Endothelial cell of umbilical vein (primary cell): Measurements from ENCODE around the gene KNCN. TPM values are rescaled to one million over a fixed set of nuclear protein-coding genes. Genes with fewer than 3 reads are reported as not detected.

Source experiments
- BruUV-seq: library from RNA; stranded (reverse); fragments of 400-500 nt; replicated peaks from 2 replicates; lab custom pipeline; 2021; lab: Mats Ljungman, UMichigan
- CTCF ChIA-PET: fragments of 300-600, 350-600 bp; sonication (Branson Sonifier 250); formaldehyde crosslinking; loops from one replicate; lab custom pipeline; 2021; ENCODE audit warnings: antibody characterized with exemption, inconsistent platforms; lab: Charles Lee
- POLR2A ChIA-PET: fragments of 300-600, 350-600 bp; sonication (Branson Sonifier 250); formaldehyde crosslinking; loops from one replicate; lab custom pipeline; 2021; ENCODE audit warnings: antibody characterized with exemption, inconsistent platforms; lab: Charles Lee
- DNase-seq: peaks from one replicate; pipeline ENCODE4 v3.0.0-alpha.2; 2011; ENCODE audit warnings: low read depth, low spot score
- FAIRE-seq: peaks from 2 replicates; lab custom pipeline; 2011; peaks lifted over from hg19 to GRCh38; lab: Jason Lieb, UNC
- H2AFZ ChIP-seq: 2 replicates; pipeline ENCODE4 v1.6.0; 2012; ENCODE audit warnings: low read depth, low read length, control low read depth, inconsistent platforms
- H3K27ac ChIP-seq: 2 replicates; pipeline ENCODE4 v1.5.1; 2011; ENCODE audit warnings: low read depth, mild to moderate bottlenecking, control low read depth, low read length, moderate library complexity; ENCODE audit not compliant: insufficient read depth
- H3K27me3 ChIP-seq, 2 experiments: 2 replicates each; pipeline versions ENCODE4 v1.6.0 to v1.6.1; 2011; ENCODE audit warnings: low read length in 2 of 2, mixed read lengths in 1 of 2; ENCODE audit not compliant: control insufficient read depth in 2 of 2, insufficient read depth in 2 of 2
- H3K36me3 ChIP-seq, 2 experiments: 2 replicates in 1 of 2; 3 replicates in 1 of 2; pipeline ENCODE4 v1.5.1; 2011; ENCODE audit warnings: low read length in 2 of 2, mild to moderate bottlenecking in 1 of 2, moderate library complexity in 1 of 2; ENCODE audit not compliant: control insufficient read depth in 2 of 2, insufficient read depth in 2 of 2; ENCODE audit errors: extremely low read depth in 1 of 2
- H3K4me1 ChIP-seq: 3 replicates; pipeline ENCODE4 v1.5.1; 2011; ENCODE audit warnings: mild to moderate bottlenecking, low read length; ENCODE audit not compliant: control insufficient read depth, insufficient read depth; ENCODE audit errors: extremely low read depth
- H3K4me2 ChIP-seq: 2 replicates; pipeline ENCODE4 v1.6.1; 2011; ENCODE audit warnings: low read length, control low read depth, mixed read lengths; ENCODE audit not compliant: insufficient read depth
- H3K4me3 ChIP-seq, 3 experiments: fragments of 200-600 bp in 1 of 3; sonication (generic), shearing (Covaris generic) in 1 of 3; replicated peaks in 1 of 3; 2 replicates each; pipeline ENCODE4 v1.5.1; 2011 to 2016; ENCODE audit warnings: control low read depth in 3 of 3, low read length in 3 of 3, mild to moderate bottlenecking in 2 of 3, inconsistent platforms in 1 of 3, low read depth in 1 of 3, moderate library complexity in 1 of 3; ENCODE audit not compliant: insufficient read depth in 1 of 3
- H3K79me2 ChIP-seq: 2 replicates; pipeline ENCODE4 v1.6.0; 2012; ENCODE audit warnings: low read length, inconsistent platforms; ENCODE audit not compliant: control insufficient read depth, insufficient read depth
- H3K9ac ChIP-seq: replicated peaks from 2 replicates; pipeline ENCODE3; 2011; ENCODE audit warnings: low read length, control low read depth; ENCODE audit not compliant: insufficient read depth; ENCODE audit errors: extremely low read depth
- H3K9me1 ChIP-seq: replicated peaks from 3 replicates; pipeline ENCODE4 v1.6.0; 2011; ENCODE audit warnings: mild to moderate bottlenecking, low read length; ENCODE audit not compliant: control insufficient read depth, insufficient read depth; ENCODE audit errors: extremely low read depth
- H3K9me3 ChIP-seq: replicated peaks from 2 replicates; pipeline ENCODE4 v1.5.1; 2012; ENCODE audit warnings: low read length, inconsistent platforms; ENCODE audit not compliant: control insufficient read depth, insufficient read depth
- H4K20me1 ChIP-seq: replicated peaks from 2 replicates; pipeline ENCODE3; 2011; ENCODE audit warnings: mild to moderate bottlenecking, low read length; ENCODE audit not compliant: control insufficient read depth, insufficient read depth; ENCODE audit errors: extremely low read depth
- CTCF ChIP-seq, 2 donors: IDR thresholded peaks; 1 replicate in 1 of 2; 2 replicates in 1 of 2; pipeline ENCODE4 v1.5.1; 2011; ENCODE audit warnings: low read length in 2 of 2, mild to moderate bottlenecking in 2 of 2, moderate library complexity in 2 of 2, control low read depth in 1 of 2, inconsistent platforms in 1 of 2, low read depth in 1 of 2; ENCODE audit not compliant: insufficient read depth in 1 of 2; ENCODE audit errors: extremely low read depth in 1 of 2
- EZH2 ChIP-seq: IDR thresholded peaks from 2 replicates; pipeline ENCODE4 v1.6.1; 2012; ENCODE audit warnings: borderline replicate concordance, low read depth, mild to moderate bottlenecking, moderate library complexity, low read length, inconsistent platforms; ENCODE audit not compliant: severe bottlenecking
- FOS ChIP-seq: IDR thresholded peaks from 2 replicates; pipeline ENCODE4 v1.6.1; 2011; ENCODE audit warnings: mild to moderate bottlenecking, low read length, moderate library complexity, borderline replicate concordance; ENCODE audit not compliant: insufficient read depth
- GATA2 ChIP-seq: IDR thresholded peaks from 2 replicates; pipeline ENCODE4 v1.7.0; 2011; ENCODE audit warnings: low read depth, mild to moderate bottlenecking, moderate library complexity, mixed read lengths, low read length; ENCODE audit not compliant: insufficient read length, insufficient read depth
- JUN ChIP-seq: IDR thresholded peaks from 2 replicates; pipeline ENCODE4 v1.6.1; 2011; ENCODE audit warnings: borderline replicate concordance, low read depth; ENCODE audit not compliant: insufficient read length, insufficient read depth
- MAX ChIP-seq: IDR thresholded peaks from 2 replicates; pipeline ENCODE4 v1.6.1; 2011; ENCODE audit not compliant: insufficient read depth, insufficient read length
- MYC ChIP-seq: IDR thresholded peaks from one replicate; pipeline ENCODE4 v1.6.1; 2011; ENCODE audit warnings: mild to moderate bottlenecking, low read depth, low read length
- POLR2A ChIP-seq: IDR thresholded peaks from 2 replicates; pipeline ENCODE4 v1.6.1; 2012; ENCODE audit warnings: low read depth, mild to moderate bottlenecking, control low read depth, low read length
- POLR2AphosphoS5 ChIP-seq: IDR thresholded peaks from 2 replicates; pipeline ENCODE4 v1.6.1; 2012; ENCODE audit warnings: low read depth, mild to moderate bottlenecking, control low read depth, low read length, moderate library complexity; ENCODE audit not compliant: insufficient read depth
- dilution Hi-C: fragments of 300-500 bp; cut with MboI; formaldehyde crosslinking; loops from one replicate; pipeline ENCODE4 v1.15.0; 2019; ENCODE audit warnings: low sequenced_read_pairs; ENCODE audit not compliant: extremely low pct_ligation_motif_present
- intact Hi-C: fragments of 100-400 bp; cut with micrococcal nuclease; formaldehyde crosslinking; loops from one replicate; pipeline ENCODE4 v1.10.0; 2022
- polyA plus RNA-seq, 4 experiments: library from polyadenylated mRNA; depleted of rRNA in 3 of 4; stranded (reverse) in 3 of 4; unstranded in 1 of 4; fragments of >200 nt; gene quantifications; 2 replicates each; pipeline versions ENCODE4 v1.2.1 to v1.2.3, GENCODE V29; 2011 to 2012; ENCODE audit warnings: missing spikeins in 1 of 4
- total RNA-seq: library from RNA; stranded (reverse); gene quantifications from 2 replicates; pipeline ENCODE4 v1.2.3, GENCODE V29; 2021

Gene KNCN
- total and polyA plus RNA-seq, 2 donors (not counting 3 experiments of a cell fraction or from before 2014, with no cell fraction given): not detected

DNA sequence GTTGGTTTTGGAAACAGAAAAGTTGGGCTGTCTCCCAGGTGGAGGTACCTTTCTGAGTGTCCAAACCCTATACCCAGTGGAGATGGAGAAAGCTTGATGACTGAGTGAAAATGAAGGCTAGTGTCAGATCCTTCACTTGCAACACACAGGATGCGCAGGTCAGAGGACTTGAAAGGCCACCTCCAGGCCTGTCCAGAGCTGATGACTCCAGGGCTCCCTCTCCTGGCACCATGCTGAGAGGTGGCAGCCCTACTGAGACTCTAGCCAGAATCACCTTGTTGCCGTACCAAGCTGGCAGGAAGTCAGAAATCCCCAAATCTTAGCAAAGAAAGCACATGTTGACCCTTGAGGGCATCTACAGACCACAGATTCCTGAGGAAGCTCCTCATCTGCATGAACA is 16.4 kb downstream of the KNCN start:
- Histone ChIP-seq H3K79me2 (no peaks in the 10 kb centered on the region), H3K9ac (no peak overlapping the region), H4K20me1 (no peaks in the 10 kb centered on the region), H3K27ac (no peak overlapping the region), H3K36me3 (no peaks in the 10 kb centered on the region), H3K27me3 (peaks cover 21 to 38% of the 10 kb centered on the region in 2 experiments), H3K4me2 (no peak overlapping the region), H2AFZ (no peak overlapping the region), H3K9me3 (no peaks in the 10 kb centered on the region), H3K4me1 (peaks cover 2% of the 10 kb centered on the region), H3K4me3 (no peak overlapping the region), H3K9me1 (no peaks in the 10 kb centered on the region)
- CTCF ChIA-PET: interaction anchor here (0.7 to 4.9 kb wide), 10 partner anchors 8 to 189 kb away, joined by 3 to 34 read pairs (median 6); no protein-coding TSS in a partner anchor
- dilution Hi-C loops: no loop called here
- no peak for FAIRE-seq
- POLR2A ChIA-PET: no interaction called here
- no TSS peak for BruUV-seq
- TF ChIP-seq POLR2A (no peak), GATA2 (no peak), CTCF (IDR thresholded peaks at IDR 0.05; ENCODE audit: extremely low read depth in 1 of 2, insufficient read depth in 1 of 2, low read depth in 1 of 2, low read length in 2 of 2) (peak; percentile 15 to 49), FOS (no peak)
- intact Hi-C loops: no loop called here
- no peak for DNase-seq

GRCh38 chr1:46533179-46533864 is 18.1 kb downstream of the KNCN start:
- no peaks in the 10 kb centered on the region for H3K36me3 ChIP-seq
- H3K4me2 ChIP-seq: no peak overlapping the region
- H3K27me3 ChIP-seq: peaks cover 25 to 42% of the 10 kb centered on the region in 2 experiments
- peak overlapping the region in 2 of 3 experiments; percentile 11 to 14 for H3K4me3 ChIP-seq
- ChIA-PET POLR2A (no interaction called here), CTCF (interaction anchor here (0.7 to 4.9 kb wide), 24 partner anchors 11 to 193 kb away, joined by 3 to 34 read pairs (median 5); partner anchors contain the start of genes EFCAB14, KNCN and MOB3C)
- H3K79me2 ChIP-seq: no peaks in the 10 kb centered on the region
- FAIRE-seq (no peak), DNase-seq (peak; percentile 30)
- H4K20me1 ChIP-seq: no peaks in the 10 kb centered on the region
- no peak overlapping the region for H3K9ac ChIP-seq
- no TSS peak for BruUV-seq
- intact Hi-C loops: loop anchor here (1.0 to 5.0 kb wide), 2 partner anchors 192 to 469 kb away; no protein-coding TSS in a partner anchor
- H3K27ac ChIP-seq: no peak overlapping the region
- no peaks in the 10 kb centered on the region for H3K9me3 ChIP-seq
- H3K4me1 ChIP-seq: peaks cover 2% of the 10 kb centered on the region
- dilution Hi-C loops: no loop called here
- peak overlapping the region; percentile 56 for H2AFZ ChIP-seq
- no peaks in the 10 kb centered on the region for H3K9me1 ChIP-seq
- TF ChIP-seq MAX (no peak), FOS (no peak), MYC (no peak), GATA2 (no peak), EZH2 (no peak), POLR2AphosphoS5 (no peak), CTCF (IDR thresholded peaks at IDR 0.05; ENCODE audit: extremely low read depth in 1 of 2, insufficient read depth in 1 of 2, low read depth in 1 of 2, low read length in 2 of 2) (no peak), JUN (no peak), POLR2A (no peak)
